Brain microvascular endothelial cell (primary cell): ENCODE data around the gene RNF217.
A peak's percentile ranks its signal among the peaks of the same experiment; 100 is the strongest.

Source experiments
- DNase-seq: peaks from one replicate; pipeline ENCODE4 v3.0.0-alpha.2; 2020
- H3K27ac ChIP-seq: fragments of 250-450 bp; sonication (Bioruptor Pico); 2 replicates; pipeline ENCODE4 v1.5.1; 2020; ENCODE audit warnings: mild to moderate bottlenecking, moderate library complexity
- H3K27me3 ChIP-seq: fragments of 250-450 bp; sonication (Bioruptor Pico); replicated peaks from 2 replicates; pipeline ENCODE4 v1.5.1; 2020; ENCODE audit warnings: mild to moderate bottlenecking
- H3K36me3 ChIP-seq: fragments of 250-450 bp; sonication (Bioruptor Pico); replicated peaks from 2 replicates; pipeline ENCODE4 v1.5.1; 2020; ENCODE audit warnings: mild to moderate bottlenecking
- H3K4me3 ChIP-seq: 2 replicates; pipeline ENCODE4 v1.5.1; 2011; ENCODE audit warnings: low read depth, mild to moderate bottlenecking, control low read depth, low read length, moderate library complexity
- CTCF ChIP-seq: IDR thresholded peaks from 2 replicates; pipeline ENCODE4 v1.5.1; 2011; ENCODE audit warnings: low read depth, mild to moderate bottlenecking, moderate library complexity, low read length, control low read depth, inconsistent platforms; ENCODE audit errors: missing control alignments
- in situ Hi-C: cut with HindIII; loops from 2 replicates; pipeline ENCODE4 v1.10.0; 2017; ENCODE audit warnings: low sequenced_read_pairs, low pct_ligation_motif_present

RNF217 gene

GRCh38 chr6:125140808-125141207 is 178.6 kb downstream of the RNF217 start:
- no peaks in the 10 kb centered on the region for H3K27me3 ChIP-seq
- H3K4me3 ChIP-seq: no peak overlapping the region
- peak overlapping the region; percentile 38 for H3K27ac ChIP-seq
- no peak for TF ChIP-seq CTCF
- in situ Hi-C loops: no loop called here
- no peaks in the 10 kb centered on the region for H3K36me3 ChIP-seq
- DNase-seq: no peak
